GM12865 (cell line): ENCODE results near the gene SETD6.

ENCODE experiments used
- DNase-seq: peaks from one replicate; pipeline ENCODE4 v3.0.0; 2010; ENCODE audit warnings: low read depth
- H3K4me3 ChIP-seq: 2 replicates; pipeline ENCODE4 v1.5.1; 2011; ENCODE audit warnings: mild to moderate bottlenecking, low read depth, low read length, control low read depth
- CTCF ChIP-seq: IDR thresholded peaks from 2 replicates; pipeline ENCODE4 v1.5.1; 2011; ENCODE audit warnings: low read length, control low read depth, low read depth, inconsistent platforms; ENCODE audit not compliant: insufficient read depth; ENCODE audit errors: missing control alignments

SETD6 gene

DNA sequence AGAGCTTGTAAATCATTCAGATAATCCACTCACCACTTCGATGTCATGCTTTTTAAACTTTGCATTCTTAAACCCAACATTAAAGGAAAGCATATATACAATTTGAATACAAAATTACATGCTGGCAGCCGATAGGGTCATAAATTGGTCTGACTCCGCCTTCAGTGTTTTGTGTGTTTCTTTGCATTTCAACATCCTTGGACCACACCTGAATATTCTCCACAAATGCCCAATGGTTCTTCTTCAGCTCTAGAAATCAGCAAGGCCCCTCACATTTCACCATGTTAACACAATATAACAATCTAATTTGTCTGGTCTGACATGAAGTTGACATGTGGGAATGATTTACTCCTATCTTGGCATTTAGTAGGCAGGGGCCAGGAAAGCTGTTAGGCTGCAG, 17.1 kb downstream of the SETD6 start:
- H3K4me3 ChIP-seq, result no peak overlapping the region
- DNase-seq, result no peak
- no peak for TF ChIP-seq CTCF

GRCh38 chr16:58533751-58534470, 18.6 kb downstream of the SETD6 start:
- DNase-seq, result no peak
- no peak for TF ChIP-seq CTCF
- H3K4me3 ChIP-seq, result no peak overlapping the region

DNA sequence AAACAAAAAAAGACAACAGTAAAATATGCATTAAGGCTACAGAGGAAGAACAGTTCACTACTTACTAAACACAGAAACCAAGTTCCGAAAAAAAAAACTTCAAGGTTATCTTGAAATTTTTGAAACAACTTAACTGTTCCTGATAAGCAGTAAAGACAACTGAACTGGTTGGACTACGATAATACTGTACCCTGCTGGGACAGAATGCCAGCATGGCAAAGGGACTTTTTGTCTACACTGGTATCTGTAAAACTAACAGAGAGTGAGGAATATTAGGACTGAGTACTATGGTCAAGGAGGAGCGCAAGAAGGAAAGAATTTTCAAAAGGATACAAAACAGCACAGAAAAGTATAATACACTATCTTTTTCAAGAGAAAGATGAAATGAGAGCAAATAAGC, 19.8 kb downstream of the SETD6 start:
- no peak overlapping the region for H3K4me3 ChIP-seq
- TF ChIP-seq CTCF, result no peak

GRCh38 chr16:58536278-58536677, 21.0 kb downstream of the SETD6 start:
- no peak for TF ChIP-seq CTCF
- DNase-seq, result no peak
- H3K4me3 ChIP-seq, result no peak overlapping the region

More for the DNA sequence above, 19.8 kb downstream of the SETD6 start:
- no peak for DNase-seq

DNA sequence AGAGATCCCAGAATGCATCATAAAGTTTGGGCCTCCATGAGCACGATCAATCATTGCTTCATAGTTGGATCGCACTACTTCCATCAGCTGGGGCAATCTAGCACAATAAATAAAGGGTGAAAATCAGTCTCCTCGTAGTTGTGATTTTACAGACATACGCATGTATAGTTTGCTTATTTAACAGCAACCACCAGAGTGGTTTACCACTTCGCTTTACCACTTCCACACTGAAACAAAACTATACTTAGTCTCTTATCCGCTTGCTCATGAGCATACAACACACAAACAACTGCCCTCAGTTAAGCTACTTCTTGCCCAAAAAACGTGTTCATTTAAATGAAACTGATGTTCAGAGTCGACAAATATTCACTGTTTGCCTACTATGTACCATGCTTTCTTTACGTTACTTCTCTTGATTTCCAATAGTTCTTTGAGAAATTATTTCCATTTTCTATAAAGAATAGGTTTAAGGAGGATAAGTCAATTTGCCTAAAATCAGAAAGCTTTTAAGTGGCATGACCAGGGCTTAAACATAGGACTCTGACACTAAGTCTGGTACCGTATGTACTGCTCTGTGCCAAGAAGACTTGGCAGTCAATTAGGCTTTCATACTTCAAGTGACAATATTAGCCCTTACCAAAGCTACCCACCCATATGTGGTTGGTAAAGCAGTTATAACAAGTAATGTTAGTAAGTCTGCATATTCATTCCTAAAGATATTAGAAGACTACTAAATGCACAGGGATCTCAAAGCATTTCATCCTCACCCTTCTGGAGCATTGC, 22.0 kb downstream of the SETD6 start:
- no peak overlapping the region for H3K4me3 ChIP-seq
- no peak for DNase-seq
- no peak for TF ChIP-seq CTCF

- DNase-seq, result no peak
- H3K4me3 ChIP-seq, result no peak overlapping the region
- TF ChIP-seq CTCF, result no peak
Observed at GRCh38 chr16:58541711-58542110, 26.4 kb downstream of the SETD6 start.
